ENCODE measurements around the gene L3MBTL1.

Gene L3MBTL1

DNA sequence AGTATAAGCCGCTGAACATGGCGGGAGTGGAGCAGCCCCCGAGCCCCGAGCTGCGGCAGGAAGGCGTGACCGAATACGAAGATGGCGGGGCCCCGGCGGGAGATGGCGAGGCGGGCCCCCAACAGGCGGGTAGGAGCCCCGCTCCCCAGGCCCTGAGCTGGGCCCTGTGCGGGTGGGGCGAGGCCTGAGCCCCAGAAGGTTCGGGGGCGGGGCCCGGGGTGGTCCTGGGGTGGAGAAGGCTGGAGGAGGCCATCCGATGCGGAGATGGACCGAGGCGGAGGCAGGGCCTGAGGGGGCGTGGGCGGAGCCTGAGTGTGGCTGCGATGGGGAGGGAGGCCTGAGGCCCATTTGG lies 7.1 kb downstream of the L3MBTL1 start:
- TF ChIP-seq, protein P1, sequence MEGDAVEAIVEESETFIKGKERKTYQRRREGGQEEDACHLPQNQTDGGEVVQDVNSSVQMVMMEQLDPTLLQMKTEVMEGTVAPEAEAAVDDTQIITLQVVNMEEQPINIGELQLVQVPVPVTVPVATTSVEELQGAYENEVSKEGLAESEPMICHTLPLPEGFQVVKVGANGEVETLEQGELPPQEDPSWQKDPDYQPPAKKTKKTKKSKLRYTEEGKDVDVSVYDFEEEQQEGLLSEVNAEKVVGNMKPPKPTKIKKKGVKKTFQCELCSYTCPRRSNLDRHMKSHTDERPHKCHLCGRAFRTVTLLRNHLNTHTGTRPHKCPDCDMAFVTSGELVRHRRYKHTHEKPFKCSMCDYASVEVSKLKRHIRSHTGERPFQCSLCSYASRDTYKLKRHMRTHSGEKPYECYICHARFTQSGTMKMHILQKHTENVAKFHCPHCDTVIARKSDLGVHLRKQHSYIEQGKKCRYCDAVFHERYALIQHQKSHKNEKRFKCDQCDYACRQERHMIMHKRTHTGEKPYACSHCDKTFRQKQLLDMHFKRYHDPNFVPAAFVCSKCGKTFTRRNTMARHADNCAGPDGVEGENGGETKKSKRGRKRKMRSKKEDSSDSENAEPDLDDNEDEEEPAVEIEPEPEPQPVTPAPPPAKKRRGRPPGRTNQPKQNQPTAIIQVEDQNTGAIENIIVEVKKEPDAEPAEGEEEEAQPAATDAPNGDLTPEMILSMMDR (IDR thresholded peaks at IDR 0.05; ENCODE audit: low read depth, low read length, missing control alignments) = no peak
- peak overlapping the region; percentile 53 for H3K4me3 ChIP-seq (replicated peaks; ENCODE audit: low read depth, low read length)
- no peak for DNase-seq (ENCODE audit: extremely low read depth, low read depth)

DNA sequence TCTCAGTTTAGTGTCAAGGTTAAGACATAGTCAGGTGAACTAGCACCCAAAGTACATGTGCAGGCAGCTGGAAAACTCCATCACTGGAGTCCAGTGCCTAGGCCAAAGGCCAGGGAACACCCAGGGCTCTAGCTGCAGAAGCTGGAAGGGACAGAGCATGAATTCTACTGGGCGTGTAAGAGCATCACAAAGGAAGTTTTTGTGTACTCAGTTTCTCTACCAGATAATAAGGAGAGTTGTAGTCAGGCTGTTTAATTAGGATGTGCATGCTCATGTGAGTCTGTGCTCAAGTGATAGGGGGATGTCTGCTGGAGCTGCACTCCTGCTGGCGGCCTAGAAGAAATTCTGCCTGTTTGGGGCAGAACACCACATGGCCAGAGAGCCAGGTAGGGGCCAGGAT lies 8.1 kb downstream of the L3MBTL1 start:
- TF ChIP-seq, protein P1 (IDR thresholded peaks at IDR 0.05; ENCODE audit: low read depth, low read length, missing control alignments) = no peak
- no peak for DNase-seq (ENCODE audit: extremely low read depth, low read depth)
- no peak overlapping the region; the same call in 1 of the 2 replicates for H3K4me3 ChIP-seq (replicated peaks; ENCODE audit: low read depth, low read length)

DNA sequence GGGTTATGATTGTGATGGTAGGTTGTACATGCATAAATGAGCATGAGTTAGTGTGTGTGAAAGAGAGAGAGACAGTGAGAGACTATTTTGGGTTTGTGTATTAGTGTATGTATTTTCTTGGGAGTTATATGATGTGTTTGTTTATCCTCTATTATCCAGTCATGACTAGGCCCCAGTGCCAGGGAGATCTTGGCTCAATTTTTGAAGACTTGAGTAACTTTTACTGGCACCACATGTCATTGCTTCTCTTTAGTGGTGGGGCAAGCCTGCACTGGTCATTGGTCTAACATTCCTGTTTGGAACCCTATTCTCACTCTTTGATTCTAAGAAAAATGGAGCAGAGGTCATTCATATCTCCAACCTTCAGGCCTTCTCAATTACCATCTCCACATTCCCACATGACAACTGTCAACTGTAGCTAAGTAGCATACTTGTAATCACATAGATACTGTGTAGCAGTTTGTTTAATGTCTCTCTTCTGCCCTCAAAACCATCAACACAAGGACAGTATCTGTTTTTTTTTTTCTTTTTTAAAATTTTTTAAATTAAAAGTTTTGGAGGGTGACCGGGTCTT lies 8.8 kb downstream of the L3MBTL1 start:
- no peak overlapping the region for H3K4me3 ChIP-seq (replicated peaks; ENCODE audit: low read depth, low read length)
- no peak for DNase-seq (ENCODE audit: extremely low read depth, low read depth)

DNA sequence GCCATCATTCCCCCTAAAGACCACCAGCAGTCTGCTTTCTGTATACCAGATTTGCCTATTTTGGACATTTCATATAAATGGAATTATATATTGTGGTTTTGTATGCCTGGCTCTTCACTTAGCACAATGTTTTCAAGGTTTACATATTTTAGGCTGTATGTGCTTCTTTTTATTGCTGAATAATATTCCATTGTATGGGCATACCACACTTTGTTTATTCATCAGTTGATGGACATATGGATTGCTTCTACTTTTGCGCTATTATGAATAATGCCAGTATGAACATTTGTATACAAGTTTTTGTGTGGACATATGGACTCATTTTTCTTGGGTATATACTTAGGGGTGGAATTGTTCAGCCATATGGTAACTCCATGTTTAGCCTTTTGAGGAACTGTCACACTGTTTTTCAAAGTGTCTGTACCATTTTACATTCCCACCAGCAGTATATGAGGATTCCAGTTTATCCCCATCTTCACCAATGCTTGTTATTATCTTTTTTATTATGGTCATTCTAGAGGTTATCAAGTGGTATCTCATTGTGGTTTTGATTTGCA lies 12.7 kb downstream of the L3MBTL1 start:
- DNase-seq (ENCODE audit: extremely low read depth, low read depth) = no peak
- no peak overlapping the region for H3K4me3 ChIP-seq (replicated peaks; ENCODE audit: low read depth, low read length)
- TF ChIP-seq, protein P1 (IDR thresholded peaks at IDR 0.05; ENCODE audit: low read depth, low read length, missing control alignments) = no peak

More for the DNA sequence above, 8.8 kb downstream of the L3MBTL1 start:
- TF ChIP-seq, protein P1 (IDR thresholded peaks at IDR 0.05; ENCODE audit: low read depth, low read length, missing control alignments) = no peak

DNA sequence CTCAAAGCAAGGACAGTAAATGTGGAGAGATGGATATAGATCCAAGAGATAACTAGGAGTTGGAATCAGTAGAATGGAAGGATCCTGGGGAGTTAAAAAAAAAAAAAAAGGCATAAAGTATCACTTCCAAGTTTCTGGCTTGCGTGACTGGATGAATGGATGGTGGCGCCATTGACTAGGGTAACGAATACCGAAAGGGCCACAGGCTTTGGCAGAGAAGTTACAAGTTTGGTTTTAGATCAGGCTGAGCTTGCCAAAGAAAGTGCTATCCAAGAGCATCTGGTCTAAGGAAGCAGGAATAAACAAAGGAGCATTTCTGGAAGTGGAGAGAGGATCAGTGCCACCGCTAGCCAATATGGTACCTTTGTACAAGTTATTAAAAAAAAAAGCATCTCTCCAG lies 17.5 kb downstream of the L3MBTL1 start:
- H3K4me3 ChIP-seq (replicated peaks; ENCODE audit: low read depth, low read length) = no peak overlapping the region
- TF ChIP-seq, protein P1 (IDR thresholded peaks at IDR 0.05; ENCODE audit: low read depth, low read length, missing control alignments) = no peak
- DNase-seq (ENCODE audit: extremely low read depth, low read depth) = no peak

DNA sequence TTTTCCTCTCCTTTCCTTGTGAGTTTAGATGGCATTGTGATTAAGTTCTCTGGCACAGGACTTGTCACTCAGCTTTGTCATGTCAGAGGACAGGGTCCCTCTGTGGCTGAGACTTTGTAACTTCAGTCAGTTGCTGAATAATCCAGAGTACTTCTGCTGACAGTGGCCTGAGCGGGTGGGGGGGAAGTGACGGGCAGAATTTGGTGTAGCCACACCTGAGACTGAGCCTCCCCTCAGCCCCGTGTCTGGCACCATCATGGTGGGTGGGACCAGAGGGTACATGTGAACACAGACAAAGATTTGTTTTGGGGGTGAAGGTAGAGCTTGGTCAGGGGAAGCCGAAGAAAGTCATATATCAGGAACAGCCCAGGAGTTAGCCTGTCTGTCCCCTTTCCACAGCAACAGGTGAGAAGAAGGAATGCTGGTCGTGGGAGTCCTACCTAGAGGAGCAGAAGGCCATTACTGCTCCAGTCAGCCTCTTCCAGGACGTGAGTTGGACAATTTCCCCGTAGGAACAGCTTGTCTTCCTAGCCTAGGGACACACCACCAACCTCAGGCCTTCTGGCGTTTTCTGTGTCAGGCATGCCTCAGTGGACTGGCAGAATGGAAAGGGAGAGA lies 20.9 kb downstream of the L3MBTL1 start:
- TF ChIP-seq, protein P1 (IDR thresholded peaks at IDR 0.05; ENCODE audit: low read depth, low read length, missing control alignments) = no peak
- no peak for DNase-seq (ENCODE audit: extremely low read depth, low read depth)
- no peak overlapping the region for H3K4me3 ChIP-seq (replicated peaks; ENCODE audit: low read depth, low read length)

Data from HFF-Myc (cell line).